Right lobe of liver (tissue), 6 donors: Measurements from ENCODE around the gene SLC15A1. TPM values are rescaled to one million over a fixed set of nuclear protein-coding genes. Genes with fewer than 3 reads are reported as not detected.
A peak's percentile ranks its signal among the peaks of the same experiment; 100 is the strongest.

Experiments used
- ATAC-seq, 4 donors: fragments of 200-7000 bp; cut with Tn5 transposase; one replicate each; pipeline ENCODE4 v1.9.1; 2020; ENCODE audit warnings: mild to moderate bottlenecking in 4 of 4, moderate library complexity in 4 of 4
- DNase-seq, 3 donors: peaks; one replicate each; pipeline ENCODE4 v3.0.0-alpha.2; 2020
- H3K27ac ChIP-seq, 3 donors: fragments of 200-600 bp; one replicate each; pipeline ENCODE4 v1.8.0; 2022
- H3K27me3 ChIP-seq, 2 donors: fragments of 200-600 bp; one replicate each; pipeline ENCODE4 v1.8.0; 2022
- H3K36me3 ChIP-seq, 4 donors: fragments of 200-600 bp; sonication (generic) in 1 of 4; one replicate each; pipeline versions ENCODE4 v1.5.1 to v1.8.0; 2017 to 2022; ENCODE audit warnings: control low read depth in 1 of 4
- H3K4me1 ChIP-seq, 4 donors: fragments of 200-600 bp; sonication (generic) in 1 of 4; one replicate each; pipeline versions ENCODE4 v1.5.1 to v1.8.0; 2017 to 2022; ENCODE audit warnings: control low read depth in 1 of 4
- H3K4me3 ChIP-seq, 3 donors: fragments of 200-600 bp; one replicate each; pipeline ENCODE4 v1.8.0; 2022
- H3K9me3 ChIP-seq, 4 donors: fragments of 200-600 bp; sonication (generic) in 1 of 4; one replicate each; pipeline versions ENCODE4 v1.5.1 to v1.8.0; 2017 to 2022; ENCODE audit warnings: control low read depth in 1 of 4
- POLR2A ChIP-seq: fragments of 450-650 bp; IDR thresholded peaks from one replicate; pipeline ENCODE4 v1.6.1; 2017; ENCODE audit warnings: antibody characterized with exemption, mild to moderate bottlenecking
- WGBS: methylation state at CpG from one replicate; pipeline ENCODE4 v1.1.6; 2018; ENCODE audit warnings: low coverage, low lambda C conversion rate; ENCODE audit not compliant: insufficient coverage; ENCODE audit errors: missing lambda C conversion rate; 5-methylcytosine and 5-hydroxymethylcytosine counted together
- intact Hi-C, 2 donors: fragments of 100-400 bp; cut with DNase I; formaldehyde crosslinking; loops; one replicate each; pipeline versions ENCODE4 v1.11.2 to v1.14.1; 2022
- total RNA-seq, 6 experiments: library from RNA; depleted of rRNA in 2 of 6; stranded (reverse); fragments of >200 nt in 2 of 6; fragmentation: NEBNext Ultra II Directional in 3 of 6; extraction: Animal tissue kit (Norgen Biotek cat#: 25700) in 3 of 6; gene quantifications; one replicate each; pipeline versions ENCODE4 v1.1.0 to v1.2.4, GENCODE V29; 2016 to 2023
- TF ChIP-seq, protein P1 (sequence below), 4 donors: fragments of 200-600 bp in 3 of 4; fragments of 450-650 bp in 1 of 4; IDR thresholded peaks; one replicate each; pipeline versions ENCODE4 v1.5.1 to v1.8.0; 2016 to 2022; ENCODE audit warnings: antibody characterized with exemption in 4 of 4, mild to moderate bottlenecking in 2 of 4
- donor health status: DM: no; HTN: yes; CAD: no.
- donor health status: DM: no; HTN: no; CAD: no.
- donor health status: DM: no; HTN: no; CAD: no.
- donor health status: DM: no; HTN: yes; CAD: no.
- donor health status: DM: no; HTN: yes; CAD: no.

Gene SLC15A1
- total RNA-seq, 6 experiments from 2014 or later: 13.5 to 26.8 (median 17.3) TPM

- Histone ChIP-seq H3K27ac (no peak overlapping the region), H3K9me3 (no peaks in the 10 kb centered on the region), H3K4me3 (no peak overlapping the region), H3K27me3 (no peaks in the 10 kb centered on the region), H3K36me3 (no peaks in the 10 kb centered on the region), H3K4me1 (no peaks in the 10 kb centered on the region)
- TF ChIP-seq POLR2A: no peak
- TF ChIP-seq, protein P1, sequence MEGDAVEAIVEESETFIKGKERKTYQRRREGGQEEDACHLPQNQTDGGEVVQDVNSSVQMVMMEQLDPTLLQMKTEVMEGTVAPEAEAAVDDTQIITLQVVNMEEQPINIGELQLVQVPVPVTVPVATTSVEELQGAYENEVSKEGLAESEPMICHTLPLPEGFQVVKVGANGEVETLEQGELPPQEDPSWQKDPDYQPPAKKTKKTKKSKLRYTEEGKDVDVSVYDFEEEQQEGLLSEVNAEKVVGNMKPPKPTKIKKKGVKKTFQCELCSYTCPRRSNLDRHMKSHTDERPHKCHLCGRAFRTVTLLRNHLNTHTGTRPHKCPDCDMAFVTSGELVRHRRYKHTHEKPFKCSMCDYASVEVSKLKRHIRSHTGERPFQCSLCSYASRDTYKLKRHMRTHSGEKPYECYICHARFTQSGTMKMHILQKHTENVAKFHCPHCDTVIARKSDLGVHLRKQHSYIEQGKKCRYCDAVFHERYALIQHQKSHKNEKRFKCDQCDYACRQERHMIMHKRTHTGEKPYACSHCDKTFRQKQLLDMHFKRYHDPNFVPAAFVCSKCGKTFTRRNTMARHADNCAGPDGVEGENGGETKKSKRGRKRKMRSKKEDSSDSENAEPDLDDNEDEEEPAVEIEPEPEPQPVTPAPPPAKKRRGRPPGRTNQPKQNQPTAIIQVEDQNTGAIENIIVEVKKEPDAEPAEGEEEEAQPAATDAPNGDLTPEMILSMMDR (IDR thresholded peaks at IDR 0.05): no peak
- intact Hi-C loops: no loop called here
- no peak for ATAC-seq
- WGBS: 75% methylated on average over 5 of the region's 12 CpGs
- no peak for DNase-seq
Measured at GRCh38 chr13:98772794-98773452, 20.5 kb upstream of the SLC15A1 start.

- H3K9me3 ChIP-seq: no peaks in the 10 kb centered on the region
- DNase-seq: no peak
- peak; percentile 8 to 58 (median 46) for ATAC-seq
- no peaks in the 10 kb centered on the region for H3K36me3 ChIP-seq
- no peaks in the 10 kb centered on the region for H3K27me3 ChIP-seq
- H3K4me1 ChIP-seq: no peaks in the 10 kb centered on the region
- H3K27ac ChIP-seq: no peak overlapping the region
- H3K4me3 ChIP-seq: no peak overlapping the region
- 52% methylated on average over 8 of the region's 16 CpGs for WGBS
- TF ChIP-seq POLR2A: no peak
- TF ChIP-seq, protein P1 (IDR thresholded peaks at IDR 0.05): no peak
- intact Hi-C loops: no loop called here
Measured at GRCh38 chr13:98771838-98772611, 19.6 kb upstream of the SLC15A1 start.

DNA sequence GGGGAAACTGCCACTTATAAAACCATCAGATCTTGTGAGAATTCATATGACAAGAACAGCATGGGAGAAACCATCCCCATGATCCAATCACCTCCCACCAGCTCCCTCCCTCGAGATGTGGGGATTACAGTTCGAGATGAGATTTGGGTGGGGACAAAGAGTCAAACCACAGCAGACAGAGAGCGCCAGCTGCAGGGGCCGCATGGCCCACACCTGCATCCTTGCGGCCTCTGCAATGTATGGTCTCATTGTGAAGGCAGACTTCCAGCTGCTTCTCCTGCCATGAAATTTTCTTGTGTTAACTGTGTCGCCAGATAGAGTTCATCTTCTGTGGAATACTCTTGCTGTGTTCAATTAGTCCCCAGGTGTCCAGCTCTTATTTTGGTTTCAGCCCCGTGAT, 17.3 kb upstream of the SLC15A1 start:
- Histone ChIP-seq H3K27ac (no peak overlapping the region), H3K9me3 (no peaks in the 10 kb centered on the region), H3K4me1 (no peaks in the 10 kb centered on the region), H3K4me3 (no peak overlapping the region), H3K36me3 (no peaks in the 10 kb centered on the region), H3K27me3 (no peaks in the 10 kb centered on the region)
- DNase-seq (no peak), ATAC-seq (no peak)
- intact Hi-C loops: no loop called here
- WGBS: 90% methylated on average over 5 of the region's 7 CpGs
- no peak for TF ChIP-seq POLR2A
- TF ChIP-seq, protein P1 (IDR thresholded peaks at IDR 0.05): no peak

DNA sequence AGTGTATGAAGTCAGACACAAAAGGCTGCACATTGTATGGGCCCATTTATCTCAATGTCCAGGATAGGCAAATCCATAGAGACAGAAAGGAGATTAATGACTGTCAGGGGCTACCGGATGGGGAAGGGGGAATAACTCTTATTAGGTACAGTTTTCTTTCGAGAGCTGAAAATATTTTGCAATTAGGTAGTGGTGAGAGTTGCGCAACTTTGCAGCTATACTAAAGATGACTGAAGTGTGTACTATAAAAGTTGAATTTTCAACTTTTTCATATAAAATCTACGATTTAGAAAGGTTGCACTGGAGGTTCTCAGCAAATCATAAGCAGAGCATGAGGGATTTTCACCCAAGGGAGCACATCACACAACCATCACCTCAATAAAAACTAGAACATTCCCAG, 16.1 kb upstream of the SLC15A1 start:
- intact Hi-C loops: no loop called here
- no peak for DNase-seq
- ATAC-seq: no peak
- Histone ChIP-seq H3K27ac (no peak overlapping the region), H3K9me3 (no peaks in the 10 kb centered on the region), H3K4me3 (no peak overlapping the region), H3K27me3 (no peaks in the 10 kb centered on the region), H3K36me3 (no peaks in the 10 kb centered on the region), H3K4me1 (no peaks in the 10 kb centered on the region)
- TF ChIP-seq, protein P1 (IDR thresholded peaks at IDR 0.05): no peak
- TF ChIP-seq POLR2A: no peak
- 43% methylated on average over 4 of the region's 4 CpGs for WGBS
